SU-DHL-6 (cell line): ENCODE data around the gene VSTM4.

Experiments
- EZH2phosphoT487 ChIP-seq: fragments of 200-600 bp; sonication (generic), shearing (Covaris generic); conservative IDR thresholded peaks from 2 replicates; pipeline ENCODE4 v1.6.1; 2018; ENCODE audit warnings: mild to moderate bottlenecking, antibody characterized with exemption, low read length, moderate library complexity, mixed read lengths
- TF ChIP-seq, protein P1 (sequence below): fragments of 200-600 bp; sonication (generic); IDR thresholded peaks from one replicate; pipeline ENCODE4 v1.5.1; 2017; ENCODE audit warnings: antibody characterized with exemption, mild to moderate bottlenecking, low read length, moderate library complexity; ENCODE audit not compliant: insufficient read depth, poor library complexity, severe bottlenecking

DNA sequence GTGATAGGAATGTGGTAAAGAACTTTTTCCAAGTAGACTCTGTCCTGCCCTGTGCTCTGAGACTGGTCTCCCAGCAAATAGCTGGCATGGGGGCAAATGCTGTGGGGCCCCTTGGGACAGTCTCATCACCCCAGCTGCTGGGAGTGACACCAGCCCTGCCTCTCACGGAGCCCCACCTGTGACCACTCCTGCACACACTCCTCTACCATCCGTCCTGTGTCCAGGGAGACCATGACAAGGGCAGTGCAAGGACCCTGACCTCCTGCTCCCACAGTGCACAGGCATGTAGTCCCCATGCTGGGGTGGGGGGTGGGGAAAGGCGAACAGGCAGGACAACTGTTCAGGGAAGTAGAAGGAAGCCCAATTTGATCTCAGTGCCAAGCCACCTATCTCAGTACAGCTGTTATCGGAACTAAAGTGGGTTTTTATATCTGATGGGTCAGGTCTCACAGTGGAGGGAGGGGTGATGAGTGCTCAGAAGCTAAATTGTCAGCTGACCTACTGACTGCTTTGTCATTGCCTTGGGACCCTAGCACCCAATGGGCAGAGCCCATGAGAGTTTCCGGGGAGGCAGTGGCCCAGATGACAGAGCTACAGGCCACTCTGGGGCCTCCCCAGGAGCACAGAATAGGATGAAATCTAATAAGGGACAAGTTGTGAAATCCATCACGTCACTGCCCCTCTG is 24.5 kb downstream of the VSTM4 start:
- TF ChIP-seq, protein P1, sequence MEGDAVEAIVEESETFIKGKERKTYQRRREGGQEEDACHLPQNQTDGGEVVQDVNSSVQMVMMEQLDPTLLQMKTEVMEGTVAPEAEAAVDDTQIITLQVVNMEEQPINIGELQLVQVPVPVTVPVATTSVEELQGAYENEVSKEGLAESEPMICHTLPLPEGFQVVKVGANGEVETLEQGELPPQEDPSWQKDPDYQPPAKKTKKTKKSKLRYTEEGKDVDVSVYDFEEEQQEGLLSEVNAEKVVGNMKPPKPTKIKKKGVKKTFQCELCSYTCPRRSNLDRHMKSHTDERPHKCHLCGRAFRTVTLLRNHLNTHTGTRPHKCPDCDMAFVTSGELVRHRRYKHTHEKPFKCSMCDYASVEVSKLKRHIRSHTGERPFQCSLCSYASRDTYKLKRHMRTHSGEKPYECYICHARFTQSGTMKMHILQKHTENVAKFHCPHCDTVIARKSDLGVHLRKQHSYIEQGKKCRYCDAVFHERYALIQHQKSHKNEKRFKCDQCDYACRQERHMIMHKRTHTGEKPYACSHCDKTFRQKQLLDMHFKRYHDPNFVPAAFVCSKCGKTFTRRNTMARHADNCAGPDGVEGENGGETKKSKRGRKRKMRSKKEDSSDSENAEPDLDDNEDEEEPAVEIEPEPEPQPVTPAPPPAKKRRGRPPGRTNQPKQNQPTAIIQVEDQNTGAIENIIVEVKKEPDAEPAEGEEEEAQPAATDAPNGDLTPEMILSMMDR, result no peak
- no peak for TF ChIP-seq EZH2phosphoT487
